ENCODE results near the gene ADGRD1.

ADGRD1 gene

DNA sequence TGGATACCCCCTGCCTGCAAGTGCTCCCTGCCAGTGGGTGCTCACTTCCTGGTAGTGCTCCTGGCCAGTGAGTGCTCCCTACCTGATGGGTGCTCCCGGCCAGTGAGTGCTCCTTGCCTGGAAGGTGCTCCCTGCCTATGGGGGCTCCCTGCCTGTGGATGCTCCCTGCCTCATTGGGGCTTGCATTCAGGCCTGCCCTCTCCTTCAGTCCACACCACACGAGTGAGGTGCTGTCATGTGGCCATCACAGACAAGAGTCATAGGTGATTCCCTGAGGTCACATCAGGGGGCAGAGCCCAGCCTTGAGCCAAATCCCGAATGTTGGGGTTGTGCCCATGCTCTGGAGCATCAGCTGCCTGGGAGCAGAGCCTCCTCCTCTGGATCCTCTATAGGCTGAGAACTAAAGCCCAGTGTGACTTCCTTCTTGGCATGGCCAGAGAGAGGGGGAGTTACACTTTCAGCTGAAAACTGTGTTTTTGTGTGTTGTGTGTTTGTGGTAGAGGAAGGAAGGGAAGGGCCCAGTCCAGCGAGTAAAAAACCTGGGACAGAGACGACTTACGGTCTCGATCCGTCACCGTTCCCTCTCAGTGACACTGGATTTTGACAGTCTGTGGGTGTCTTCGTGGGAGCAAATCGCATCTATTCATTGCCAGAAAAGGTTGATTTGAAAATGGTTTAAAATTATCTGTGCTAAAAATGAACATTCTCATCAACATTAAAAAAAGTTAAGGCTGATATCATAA is 136.0 kb downstream of the ADGRD1 start:
- Histone ChIP-seq H3K4me3 (ENCODE audit: low read length in 2 of 2) (no peak overlapping the region), H3K27ac (ENCODE audit: low read depth in 2 of 2, low read length in 2 of 2) (no peak overlapping the region), H3K9ac (ENCODE audit: low read depth in 1 of 2, low read length in 2 of 2) (no peak overlapping the region), H3K4me1 (ENCODE audit: control insufficient read depth in 2 of 2, insufficient read depth in 2 of 2, low read length in 2 of 2) (peaks cover 0 to 3% of the 10 kb centered on the region in 2 donors), H3K36me3 (ENCODE audit: control insufficient read depth in 2 of 2, insufficient read depth in 2 of 2, low read length in 2 of 2) (no peaks in the 10 kb centered on the region), H3K9me3 (ENCODE audit: control insufficient read depth in 2 of 2, low read length in 2 of 2) (no peaks in the 10 kb centered on the region), H3K27me3 (ENCODE audit: control insufficient read depth in 2 of 2, insufficient read depth in 2 of 2, low read length in 2 of 2) (no peaks in the 10 kb centered on the region)

DNA sequence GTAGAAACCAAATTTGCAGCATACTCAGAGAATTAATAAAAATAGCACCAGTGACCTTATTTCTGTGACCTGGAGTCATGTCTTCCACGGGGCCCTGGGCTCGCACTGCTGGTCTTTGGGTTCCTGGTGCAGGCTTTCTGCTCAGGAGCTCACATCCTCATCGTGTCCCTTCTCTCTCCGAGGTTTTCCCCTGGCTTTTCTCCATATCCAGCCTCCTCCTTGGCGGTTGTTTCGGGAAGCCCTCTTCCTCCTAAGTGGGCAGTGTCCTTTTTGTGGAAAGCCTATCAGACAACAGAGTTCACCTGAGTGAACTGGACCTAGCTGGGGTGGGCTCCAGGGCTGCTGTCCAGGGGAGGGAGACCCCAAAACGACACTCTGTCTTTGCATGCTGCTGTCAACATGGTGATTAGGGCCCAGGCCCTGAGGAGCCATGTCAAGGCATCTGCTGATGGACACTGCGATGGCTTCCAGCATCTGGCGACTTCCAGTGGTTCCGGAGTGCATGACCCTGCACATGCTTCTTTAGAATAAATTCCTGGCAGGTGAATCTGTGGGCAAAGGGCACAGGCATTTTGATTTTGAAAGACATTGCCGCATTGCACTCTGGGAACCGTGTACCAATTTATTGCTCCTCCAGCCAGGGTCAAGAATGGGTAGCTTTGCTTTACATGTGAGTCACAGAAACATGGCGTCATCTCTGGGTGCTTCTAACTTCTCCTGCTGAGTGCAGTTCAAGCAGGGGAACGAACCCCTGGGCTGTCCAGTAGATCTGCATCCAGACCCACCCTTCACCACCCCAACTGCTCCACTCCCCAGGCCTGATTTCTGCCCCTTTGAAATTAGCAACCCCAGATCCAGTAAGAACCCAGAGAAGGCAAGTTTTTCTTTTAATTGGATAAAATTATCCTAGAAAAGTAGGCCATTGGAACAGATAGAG is 136.8 kb downstream of the ADGRD1 start:
- Histone ChIP-seq H3K9ac (ENCODE audit: low read depth in 1 of 2, low read length in 2 of 2) (no peak overlapping the region), H3K4me1 (ENCODE audit: control insufficient read depth in 2 of 2, insufficient read depth in 2 of 2, low read length in 2 of 2) (peaks cover 0 to 3% of the 10 kb centered on the region in 2 donors), H3K36me3 (ENCODE audit: control insufficient read depth in 2 of 2, insufficient read depth in 2 of 2, low read length in 2 of 2) (no peaks in the 10 kb centered on the region), H3K27me3 (ENCODE audit: control insufficient read depth in 2 of 2, insufficient read depth in 2 of 2, low read length in 2 of 2) (no peaks in the 10 kb centered on the region), H3K27ac (ENCODE audit: low read depth in 2 of 2, low read length in 2 of 2) (no peak overlapping the region), H3K4me3 (ENCODE audit: low read length in 2 of 2) (no peak overlapping the region), H3K9me3 (ENCODE audit: control insufficient read depth in 2 of 2, low read length in 2 of 2) (no peaks in the 10 kb centered on the region)

DNA sequence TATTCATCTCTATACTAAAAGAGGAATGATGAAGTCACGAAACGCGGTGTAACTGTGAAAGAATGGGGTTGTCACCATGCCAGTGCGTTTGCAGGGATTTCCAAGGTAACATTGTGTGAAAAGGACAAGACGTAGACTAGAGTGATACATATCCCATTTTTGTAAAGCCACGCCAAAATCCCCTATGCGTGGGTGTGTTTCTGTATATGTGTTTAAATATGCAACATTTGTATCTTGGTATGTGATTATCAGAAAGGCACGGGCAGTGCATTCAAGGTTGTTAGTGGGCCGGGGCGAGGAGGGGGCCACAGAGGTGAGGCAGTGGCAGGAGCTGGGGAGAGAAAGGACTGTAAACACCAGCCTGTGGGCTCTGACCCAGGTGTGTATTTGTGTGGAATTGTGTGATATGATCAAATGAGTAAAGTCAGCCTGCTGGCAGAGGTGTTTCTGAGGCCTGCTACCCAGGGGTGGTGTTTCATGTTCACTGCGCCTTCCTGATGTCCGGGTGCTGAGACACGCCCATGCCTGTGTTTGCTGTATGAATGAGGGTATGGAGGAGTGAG is 137.8 kb downstream of the ADGRD1 start:
- no peaks in the 10 kb centered on the region for H3K27me3 ChIP-seq (ENCODE audit: control insufficient read depth in 2 of 2, insufficient read depth in 2 of 2, low read length in 2 of 2)
- H3K4me3 ChIP-seq (ENCODE audit: low read length in 2 of 2): no peak overlapping the region
- H3K9me3 ChIP-seq (ENCODE audit: control insufficient read depth in 2 of 2, low read length in 2 of 2): no peaks in the 10 kb centered on the region
- peaks cover 0 to 3% of the 10 kb centered on the region in 2 donors for H3K4me1 ChIP-seq (ENCODE audit: control insufficient read depth in 2 of 2, insufficient read depth in 2 of 2, low read length in 2 of 2)
- H3K36me3 ChIP-seq (ENCODE audit: control insufficient read depth in 2 of 2, insufficient read depth in 2 of 2, low read length in 2 of 2): no peaks in the 10 kb centered on the region
- H3K27ac ChIP-seq (ENCODE audit: low read depth in 2 of 2, low read length in 2 of 2): no peak overlapping the region
- H3K9ac ChIP-seq (ENCODE audit: low read depth in 1 of 2, low read length in 2 of 2): no peak overlapping the region

DNA sequence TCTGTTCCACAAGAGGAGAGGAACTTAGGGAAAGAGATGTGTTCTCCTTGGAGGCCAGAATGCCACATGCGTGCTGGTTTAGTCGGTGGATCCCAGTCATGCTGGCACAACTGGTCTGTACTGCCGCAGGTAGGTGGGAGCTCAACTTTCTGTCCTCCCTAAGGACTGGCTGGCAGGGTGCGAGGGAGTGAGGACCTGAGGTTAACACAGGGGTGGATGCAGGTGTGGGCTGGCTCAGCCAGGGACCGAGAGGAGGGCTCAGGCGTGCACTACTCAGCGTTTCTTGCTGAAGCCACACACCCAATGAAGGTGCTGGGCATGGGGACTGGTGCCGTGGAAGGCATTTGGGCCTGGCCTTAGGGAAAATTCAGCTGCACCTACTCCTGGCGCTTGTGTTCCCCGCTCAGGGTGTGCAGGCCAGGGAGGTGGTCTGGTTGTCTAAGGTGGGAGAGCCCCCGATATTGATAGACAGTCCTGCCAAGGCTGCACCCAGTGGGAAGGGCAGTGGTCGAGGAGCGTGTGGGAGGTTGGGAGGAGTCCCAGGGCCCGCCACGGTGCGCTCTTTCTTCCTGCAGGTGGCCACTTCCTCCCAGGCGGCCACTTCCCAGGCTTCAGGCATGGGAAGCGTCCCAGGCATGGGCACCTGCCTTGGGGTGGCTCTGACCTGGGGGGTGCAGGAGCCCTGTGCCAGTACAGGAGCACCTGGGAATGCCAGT is 138.4 kb downstream of the ADGRD1 start:
- Histone ChIP-seq H3K4me3 (ENCODE audit: low read length in 2 of 2) (no peak overlapping the region), H3K27ac (ENCODE audit: low read depth in 2 of 2, low read length in 2 of 2) (no peak overlapping the region), H3K27me3 (ENCODE audit: control insufficient read depth in 2 of 2, insufficient read depth in 2 of 2, low read length in 2 of 2) (no peaks in the 10 kb centered on the region), H3K9me3 (ENCODE audit: control insufficient read depth in 2 of 2, low read length in 2 of 2) (no peaks in the 10 kb centered on the region), H3K4me1 (ENCODE audit: control insufficient read depth in 2 of 2, insufficient read depth in 2 of 2, low read length in 2 of 2) (peaks cover 0 to 3% of the 10 kb centered on the region in 2 donors), H3K9ac (ENCODE audit: low read depth in 1 of 2, low read length in 2 of 2) (no peak overlapping the region), H3K36me3 (ENCODE audit: control insufficient read depth in 2 of 2, insufficient read depth in 2 of 2, low read length in 2 of 2) (no peaks in the 10 kb centered on the region)

DNA sequence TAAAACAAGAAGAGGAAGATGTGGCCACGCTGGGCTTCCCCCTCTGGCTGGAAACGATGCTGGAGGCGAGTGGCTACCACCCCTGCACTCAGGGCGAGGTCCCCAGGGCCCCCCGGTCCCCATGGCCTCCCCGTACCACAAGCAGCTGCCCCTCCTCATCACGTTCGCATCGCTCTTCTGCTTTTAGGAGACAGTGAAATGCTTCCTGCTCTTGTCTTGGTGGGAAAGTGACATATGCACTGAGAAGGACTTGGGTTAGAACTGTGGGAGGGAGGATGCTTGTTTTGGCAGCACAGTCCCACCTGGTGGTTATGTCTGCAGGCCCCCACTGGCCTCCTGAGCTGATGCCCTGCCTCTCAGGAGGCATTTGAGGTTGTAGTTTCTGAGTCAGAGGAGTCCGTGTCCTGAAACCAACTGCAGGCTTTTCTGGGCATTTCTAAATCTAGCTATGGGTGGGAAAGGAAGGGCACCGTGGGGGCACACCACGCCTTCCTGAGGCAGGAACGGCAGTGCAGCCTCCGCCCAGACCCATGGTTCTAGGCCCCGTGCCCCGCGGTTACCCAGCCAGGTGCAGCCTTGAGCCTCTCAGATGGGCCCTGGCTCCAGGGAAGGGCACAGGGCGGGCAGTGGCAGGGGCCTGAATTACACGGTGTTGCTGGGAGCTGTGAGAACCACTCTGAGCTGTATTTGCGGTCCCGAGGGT is 139.3 kb downstream of the ADGRD1 start:
- no peak overlapping the region for H3K4me3 ChIP-seq (ENCODE audit: low read length in 2 of 2)
- no peaks in the 10 kb centered on the region for H3K27me3 ChIP-seq (ENCODE audit: control insufficient read depth in 2 of 2, insufficient read depth in 2 of 2, low read length in 2 of 2)
- H3K9me3 ChIP-seq (ENCODE audit: control insufficient read depth in 2 of 2, low read length in 2 of 2): no peaks in the 10 kb centered on the region
- H3K27ac ChIP-seq (ENCODE audit: low read depth in 2 of 2, low read length in 2 of 2): no peak overlapping the region
- H3K36me3 ChIP-seq (ENCODE audit: control insufficient read depth in 2 of 2, insufficient read depth in 2 of 2, low read length in 2 of 2): no peaks in the 10 kb centered on the region
- peaks cover 0 to 3% of the 10 kb centered on the region in 2 donors for H3K4me1 ChIP-seq (ENCODE audit: control insufficient read depth in 2 of 2, insufficient read depth in 2 of 2, low read length in 2 of 2)
- no peak overlapping the region for H3K9ac ChIP-seq (ENCODE audit: low read depth in 1 of 2, low read length in 2 of 2)

DNA sequence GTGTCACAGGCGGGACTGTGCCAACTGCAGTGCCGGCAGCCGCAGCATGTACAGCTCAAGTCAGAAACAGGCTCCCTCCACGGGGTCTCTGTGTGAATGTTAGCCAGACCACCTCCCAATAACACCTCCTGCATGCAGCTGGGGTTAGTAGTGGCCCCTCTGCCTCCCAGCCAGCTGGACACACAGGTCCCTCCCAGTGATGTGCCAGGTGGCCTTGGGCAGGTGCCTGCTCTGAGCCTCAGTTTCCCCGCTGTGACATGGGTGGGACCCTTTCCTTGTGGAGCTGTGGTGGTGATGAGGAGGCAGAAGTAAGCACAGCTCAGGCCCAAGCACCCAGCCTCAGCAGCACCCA is 139.9 kb downstream of the ADGRD1 start:
- H3K4me3 ChIP-seq (ENCODE audit: low read length in 2 of 2): no peak overlapping the region
- H3K36me3 ChIP-seq (ENCODE audit: control insufficient read depth in 2 of 2, insufficient read depth in 2 of 2, low read length in 2 of 2): no peaks in the 10 kb centered on the region
- H3K4me1 ChIP-seq (ENCODE audit: control insufficient read depth in 2 of 2, insufficient read depth in 2 of 2, low read length in 2 of 2): peaks cover 0 to 3% of the 10 kb centered on the region in 2 donors
- H3K9ac ChIP-seq (ENCODE audit: low read depth in 1 of 2, low read length in 2 of 2): no peak overlapping the region
- no peak overlapping the region for H3K27ac ChIP-seq (ENCODE audit: low read depth in 2 of 2, low read length in 2 of 2)
- no peaks in the 10 kb centered on the region for H3K27me3 ChIP-seq (ENCODE audit: control insufficient read depth in 2 of 2, insufficient read depth in 2 of 2, low read length in 2 of 2)
- H3K9me3 ChIP-seq (ENCODE audit: control insufficient read depth in 2 of 2, low read length in 2 of 2): no peaks in the 10 kb centered on the region

DNA sequence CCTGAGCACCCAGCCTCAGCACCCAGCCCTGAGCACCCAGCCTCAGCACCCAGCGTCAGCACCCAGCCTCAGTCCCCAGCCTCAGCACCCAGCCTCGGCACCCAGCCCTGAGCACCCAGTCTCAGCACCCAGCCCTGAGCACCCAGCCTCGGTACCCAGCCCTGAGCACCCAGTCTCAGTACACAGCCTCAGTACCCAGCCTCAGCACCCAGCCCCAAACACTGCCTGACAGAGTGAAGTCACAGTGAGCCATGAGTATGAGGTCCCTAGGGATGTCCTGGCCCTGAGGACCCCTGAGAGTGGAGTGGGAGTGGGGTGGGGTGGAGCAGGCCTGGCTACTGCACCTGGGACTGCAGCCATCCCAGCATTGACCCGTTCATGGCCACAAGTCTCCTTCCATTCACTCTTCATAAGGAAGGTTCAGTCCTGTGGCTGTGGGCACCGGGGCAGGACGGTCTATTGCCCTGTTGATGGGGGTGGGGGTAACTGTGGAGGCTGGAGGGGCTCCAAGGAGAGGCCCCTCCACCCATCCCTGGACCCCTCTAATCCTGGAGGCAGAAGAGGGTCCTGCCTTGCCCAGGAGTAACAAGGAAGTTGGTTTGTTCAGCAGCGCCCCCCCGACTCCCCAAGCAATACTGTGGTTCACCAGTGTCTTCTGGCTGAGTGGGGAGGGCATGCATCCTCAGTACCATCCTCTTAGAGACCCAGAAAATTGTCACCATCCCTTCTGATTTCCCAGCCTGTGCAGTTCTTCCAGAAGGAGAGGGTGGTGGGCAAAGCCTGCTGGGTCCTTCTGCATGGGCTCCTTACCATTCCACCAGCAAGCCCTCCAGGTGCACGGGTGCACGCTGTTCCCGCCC is 140.5 kb downstream of the ADGRD1 start:
- no peaks in the 10 kb centered on the region for H3K36me3 ChIP-seq (ENCODE audit: control insufficient read depth in 2 of 2, insufficient read depth in 2 of 2, low read length in 2 of 2)
- H3K4me1 ChIP-seq (ENCODE audit: control insufficient read depth in 2 of 2, insufficient read depth in 2 of 2, low read length in 2 of 2): peaks cover 0 to 3% of the 10 kb centered on the region in 2 donors
- no peak overlapping the region for H3K4me3 ChIP-seq (ENCODE audit: low read length in 2 of 2)
- H3K27me3 ChIP-seq (ENCODE audit: control insufficient read depth in 2 of 2, insufficient read depth in 2 of 2, low read length in 2 of 2): no peaks in the 10 kb centered on the region
- no peak overlapping the region for H3K27ac ChIP-seq (ENCODE audit: low read depth in 2 of 2, low read length in 2 of 2)
- no peak overlapping the region for H3K9ac ChIP-seq (ENCODE audit: low read depth in 1 of 2, low read length in 2 of 2)
- no peaks in the 10 kb centered on the region for H3K9me3 ChIP-seq (ENCODE audit: control insufficient read depth in 2 of 2, low read length in 2 of 2)

DNA sequence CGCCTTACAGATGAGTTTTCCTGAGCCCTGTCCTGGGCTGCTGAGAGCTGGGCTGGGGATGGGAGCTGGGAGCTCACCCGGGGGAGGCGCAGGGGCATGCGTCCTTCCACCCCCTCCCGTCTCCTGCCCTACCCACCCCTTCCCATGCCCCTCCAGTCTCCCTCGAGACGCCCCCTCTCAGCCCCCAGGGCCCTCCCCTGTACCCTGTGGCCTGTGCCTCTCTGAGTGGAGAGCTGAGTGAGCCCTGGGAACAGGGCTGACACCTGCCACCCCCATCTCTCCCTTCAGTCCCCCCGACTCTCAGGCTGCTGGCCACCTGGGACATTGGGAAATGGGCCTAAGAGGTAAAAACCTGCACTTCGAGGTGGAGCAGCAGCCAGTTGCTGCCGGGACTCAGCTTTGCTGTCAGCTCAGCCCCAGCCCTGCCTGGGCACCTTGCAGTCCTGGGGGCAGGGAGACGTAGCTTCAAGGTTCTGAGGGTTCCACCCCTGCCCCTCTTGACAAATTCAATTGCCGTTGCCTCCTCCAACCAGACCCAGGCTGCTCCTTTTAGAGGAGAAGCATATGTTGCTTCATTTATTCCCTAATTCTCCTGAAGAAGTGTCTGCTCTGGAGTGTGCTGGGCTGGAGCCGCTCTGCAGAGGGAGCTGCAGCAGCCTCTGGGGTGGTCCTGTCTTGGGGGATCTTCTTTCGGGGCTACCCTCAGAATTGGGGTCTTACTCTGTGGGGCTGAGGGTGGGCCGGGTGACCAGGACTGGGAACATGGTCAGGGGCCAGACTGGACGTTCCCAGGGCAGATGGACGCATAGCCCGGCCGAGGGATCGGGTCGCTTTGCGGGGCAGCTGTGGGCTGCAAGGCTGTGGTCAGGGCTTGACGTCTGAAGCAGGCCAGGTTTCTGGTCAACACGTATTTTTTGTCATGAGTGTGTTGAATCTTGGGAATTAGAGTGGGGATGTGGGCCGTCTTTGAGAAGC is 141.4 kb downstream of the ADGRD1 start:
- Histone ChIP-seq H3K4me3 (ENCODE audit: low read length in 2 of 2) (no peak overlapping the region), H3K4me1 (ENCODE audit: control insufficient read depth in 2 of 2, insufficient read depth in 2 of 2, low read length in 2 of 2) (peaks cover 0 to 3% of the 10 kb centered on the region in 2 donors), H3K9me3 (ENCODE audit: control insufficient read depth in 2 of 2, low read length in 2 of 2) (no peaks in the 10 kb centered on the region), H3K27ac (ENCODE audit: low read depth in 2 of 2, low read length in 2 of 2) (no peak overlapping the region), H3K36me3 (ENCODE audit: control insufficient read depth in 2 of 2, insufficient read depth in 2 of 2, low read length in 2 of 2) (no peaks in the 10 kb centered on the region), H3K9ac (ENCODE audit: low read depth in 1 of 2, low read length in 2 of 2) (no peak overlapping the region), H3K27me3 (ENCODE audit: control insufficient read depth in 2 of 2, insufficient read depth in 2 of 2, low read length in 2 of 2) (no peaks in the 10 kb centered on the region)
